Measurements from ENCODE around the gene PLCB1.
"Not testable (repeated sequence)": the region's sequence is repeated elsewhere in the genome, so short reads cannot be mapped to it uniquely, and the experiment has no call there.

PLCB1 gene

DNA sequence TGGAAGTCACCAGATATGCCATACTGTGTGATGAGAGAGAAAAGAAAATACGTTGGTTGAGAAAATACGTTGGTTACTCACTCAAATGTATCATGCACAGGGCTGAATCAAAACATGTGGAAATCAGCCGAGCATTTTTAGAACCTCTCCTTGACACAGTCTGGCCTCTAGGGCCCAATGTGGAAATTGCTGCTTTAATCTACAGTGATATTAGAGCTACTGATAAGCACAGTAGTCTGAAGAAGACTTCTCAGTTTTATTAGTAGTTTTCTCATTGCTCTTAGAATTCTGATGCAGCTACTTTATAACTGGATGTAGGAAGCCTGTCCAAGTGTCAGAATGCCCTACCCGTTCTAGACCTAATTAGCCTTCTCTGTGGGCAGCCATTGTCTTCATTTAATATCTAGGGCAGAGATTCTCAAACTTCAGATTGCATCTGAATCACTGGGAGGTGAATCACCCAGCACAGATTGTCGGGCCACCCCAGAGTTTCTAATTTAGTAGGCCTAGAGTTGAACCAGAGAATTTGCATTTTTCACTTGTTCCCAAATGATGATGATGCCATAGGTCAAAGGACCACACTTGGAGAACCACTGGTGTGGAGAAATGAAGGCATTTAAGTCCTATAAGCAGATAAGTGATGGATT lies 229.1 kb downstream of the PLCB1 start:
- no peak for DNase-seq (ENCODE audit: insufficient read length, low spot score)
- no peak for FAIRE-seq

DNA sequence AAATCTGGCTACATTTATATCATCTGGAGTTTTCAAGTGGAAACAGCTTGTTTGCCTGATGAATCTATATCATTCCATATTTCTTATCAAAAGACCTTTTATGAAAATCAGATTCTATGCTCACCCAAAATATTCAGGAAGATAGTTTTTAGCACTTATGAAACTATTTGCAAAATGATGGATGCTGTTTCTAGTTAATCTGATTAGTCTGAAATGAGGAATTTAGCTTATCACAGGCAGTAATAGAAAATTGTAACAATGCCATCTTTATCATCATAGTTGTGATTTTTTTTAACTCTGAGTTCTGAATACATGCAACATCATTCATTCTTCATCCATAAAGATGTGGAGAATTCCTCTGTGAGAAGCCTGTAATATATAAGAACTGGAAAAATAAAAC lies 229.7 kb downstream of the PLCB1 start:
- FAIRE-seq: no peak
- no peak for DNase-seq (ENCODE audit: insufficient read length, low spot score)

DNA sequence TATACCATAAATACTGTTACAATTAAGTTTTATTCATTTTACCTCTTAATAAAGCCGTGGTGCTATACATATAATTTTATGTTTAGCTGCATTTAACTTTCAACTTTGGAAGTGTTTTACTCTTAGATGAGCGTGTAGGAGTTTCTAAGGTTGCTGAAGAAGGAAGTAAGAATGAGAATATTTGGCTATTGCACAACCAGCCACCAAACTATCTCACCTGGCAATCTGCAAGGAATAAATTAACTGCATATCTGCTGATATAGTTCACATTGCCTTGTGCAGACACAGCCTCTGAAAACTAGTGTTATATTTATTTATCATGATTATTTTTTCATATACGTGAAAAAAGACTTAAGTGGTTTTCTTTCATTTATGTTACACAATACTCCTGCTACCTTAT lies 230.4 kb downstream of the PLCB1 start:
- no peak for FAIRE-seq

DNA sequence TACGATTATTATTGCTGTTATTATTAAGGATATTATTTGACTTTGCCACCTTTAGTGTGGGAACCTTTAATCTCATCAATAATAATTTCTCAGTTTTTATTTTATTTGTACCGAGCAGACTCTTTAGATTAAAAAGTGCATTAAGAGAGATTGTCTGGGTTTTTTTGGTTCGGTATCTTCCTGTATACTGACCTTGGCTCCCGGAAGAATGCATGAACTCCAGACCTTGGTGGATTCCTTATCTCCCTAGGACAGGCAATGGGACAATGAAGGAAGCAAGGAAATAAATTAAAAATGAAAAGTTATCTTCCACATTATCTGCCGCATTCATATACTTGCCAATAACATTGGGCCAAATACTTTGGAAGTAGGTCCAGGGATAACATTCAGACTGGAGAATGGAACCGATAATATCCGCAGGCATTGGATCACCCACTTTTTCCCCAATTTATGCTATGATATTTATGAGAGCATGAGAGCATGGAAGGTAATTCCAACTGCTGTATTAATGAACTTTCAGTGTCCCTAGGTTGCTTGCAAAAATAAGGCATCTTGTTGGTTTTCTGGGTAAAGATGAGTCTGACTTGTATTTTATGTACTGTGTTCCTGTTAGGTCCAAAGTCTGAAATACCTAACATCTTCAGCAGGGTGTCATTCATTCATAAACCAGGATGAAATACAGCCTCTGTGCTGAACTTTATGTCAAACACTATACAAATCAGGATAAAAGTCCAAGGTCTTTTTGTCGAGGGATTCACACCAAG lies 232.1 kb downstream of the PLCB1 start:
- no peak for DNase-seq (ENCODE audit: insufficient read length, low spot score)
- FAIRE-seq: no peak

More for the DNA sequence above, 230.4 kb downstream of the PLCB1 start:
- DNase-seq (ENCODE audit: insufficient read length, low spot score): no peak

DNA sequence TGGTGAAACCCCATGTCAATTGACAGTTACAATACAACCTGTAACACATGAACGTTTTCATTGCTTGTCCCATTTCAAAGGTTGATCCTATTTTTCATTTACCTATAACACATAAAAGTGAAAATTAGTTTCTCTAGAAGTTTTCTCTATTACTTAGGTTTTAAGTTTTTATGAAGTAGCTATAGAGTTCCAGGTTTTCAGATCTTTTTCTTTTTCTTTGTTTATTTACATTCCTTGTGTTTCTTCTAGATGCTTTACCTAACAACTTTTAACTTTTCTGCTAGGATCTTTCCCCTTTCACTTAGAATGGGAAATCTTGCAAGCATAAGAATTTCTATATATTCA lies 232.6 kb downstream of the PLCB1 start:
- no peak for DNase-seq (ENCODE audit: insufficient read length, low spot score)
- FAIRE-seq: no peak

DNA sequence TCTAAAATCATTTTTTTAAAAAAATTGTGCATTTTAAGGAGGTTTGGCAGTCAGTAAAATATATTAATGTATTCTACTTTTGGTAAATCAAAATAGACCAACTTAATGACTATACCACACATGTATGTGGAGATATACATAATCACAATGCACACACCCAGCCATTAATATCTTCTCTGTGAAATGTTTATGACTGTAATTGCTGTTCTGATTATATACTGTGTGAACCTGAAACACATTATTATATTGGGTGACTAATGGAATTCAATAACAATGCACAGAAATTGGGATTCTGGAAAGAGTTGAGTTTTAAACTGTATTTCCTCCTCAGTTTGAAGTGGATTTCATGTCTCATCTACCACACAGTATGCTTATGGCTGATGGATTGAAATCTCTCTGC lies 233.6 kb downstream of the PLCB1 start:
- FAIRE-seq (no peak), DNase-seq (ENCODE audit: insufficient read length, low spot score) (no peak)

DNA sequence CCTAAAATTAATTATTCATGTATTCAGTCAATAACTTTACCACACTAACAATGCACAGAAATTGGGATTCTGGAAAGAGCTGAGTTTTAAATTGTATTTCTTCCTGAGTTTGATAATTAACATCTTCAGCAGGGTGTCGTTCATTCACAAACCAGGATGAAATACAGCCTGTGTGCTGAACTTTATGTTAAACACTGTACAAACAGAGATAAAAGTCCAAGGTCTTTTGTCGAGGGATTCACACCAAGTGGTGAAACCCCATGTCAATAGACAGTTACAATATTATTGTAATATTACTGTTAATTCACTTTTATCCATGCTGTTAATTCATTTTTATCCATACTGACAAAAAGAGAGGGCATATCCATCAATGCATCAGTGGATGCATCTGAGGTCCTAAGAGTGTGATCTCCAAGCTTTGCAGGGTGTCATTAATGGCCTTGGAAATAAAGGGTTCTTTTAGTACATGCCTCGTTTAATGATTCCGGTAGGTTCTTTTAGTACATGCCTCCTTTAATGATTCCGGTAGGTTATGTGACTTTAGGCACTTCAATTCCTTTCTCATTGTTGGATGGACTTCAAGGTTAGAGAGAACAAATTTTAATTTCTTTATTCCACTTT lies 234.3 kb downstream of the PLCB1 start:
- FAIRE-seq: no peak
- DNase-seq (ENCODE audit: insufficient read length, low spot score): no peak

DNA sequence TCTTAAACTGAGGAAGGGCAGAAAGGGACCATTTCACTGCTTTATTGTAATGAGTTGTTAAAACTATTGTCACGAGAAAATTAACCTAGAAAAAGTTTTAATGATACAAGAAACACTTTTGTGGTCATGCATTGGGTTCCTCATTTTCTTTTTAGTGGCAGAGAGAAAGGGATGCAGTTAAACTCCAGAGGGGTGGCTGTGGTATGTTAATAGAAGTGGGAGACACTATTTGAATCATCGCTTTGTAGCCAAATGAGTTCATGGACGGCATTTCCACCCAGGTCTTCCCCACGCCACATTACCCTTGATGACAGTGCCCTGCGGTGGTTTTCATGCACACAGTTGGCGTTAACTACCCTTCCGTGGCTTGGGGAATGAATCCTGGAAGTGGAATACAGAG lies 235.6 kb downstream of the PLCB1 start:
- DNase-seq (ENCODE audit: insufficient read length, low spot score) (no peak), FAIRE-seq (no peak)

DNA sequence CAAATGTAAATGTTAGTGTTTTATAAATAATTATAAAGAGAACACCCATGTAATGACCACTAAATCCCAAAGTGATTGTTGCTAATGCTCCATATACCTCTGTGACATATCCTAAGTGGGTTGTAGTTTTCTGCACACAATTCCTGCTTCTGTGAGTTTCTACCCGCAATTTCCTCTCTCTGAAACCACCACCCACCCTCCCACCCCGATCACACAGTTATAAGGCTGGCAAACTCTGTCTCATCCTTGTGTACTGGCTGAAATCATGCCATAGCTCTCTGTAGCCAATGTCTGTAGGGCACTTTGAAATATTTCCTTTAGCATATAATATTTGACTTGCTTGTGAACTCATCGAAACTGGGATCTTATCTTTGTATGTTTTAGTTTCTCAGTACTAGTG lies 236.6 kb downstream of the PLCB1 start:
- FAIRE-seq (no peak), DNase-seq (ENCODE audit: insufficient read length, low spot score) (no peak)

DNA sequence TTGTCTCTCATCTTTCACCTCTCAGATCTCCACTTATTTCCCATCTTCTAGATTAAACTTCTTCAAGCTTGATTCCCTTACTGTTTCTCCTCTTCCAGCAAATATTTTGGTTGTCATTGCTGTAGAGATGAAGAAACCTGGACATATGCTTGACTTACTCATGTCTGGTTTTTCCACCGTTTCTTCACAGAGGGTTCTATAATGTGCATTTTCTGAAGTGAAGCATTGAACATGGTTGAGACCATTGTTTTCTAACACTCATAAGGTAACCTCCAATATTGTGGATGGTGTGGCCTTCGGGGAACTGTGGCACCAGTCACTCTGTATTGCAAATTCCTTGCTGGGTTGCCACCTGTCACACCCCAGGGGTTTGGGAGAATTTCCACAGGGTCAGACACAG lies 237.2 kb downstream of the PLCB1 start:
- DNase-seq (ENCODE audit: insufficient read length, low spot score): no peak
- no peak for FAIRE-seq

DNA sequence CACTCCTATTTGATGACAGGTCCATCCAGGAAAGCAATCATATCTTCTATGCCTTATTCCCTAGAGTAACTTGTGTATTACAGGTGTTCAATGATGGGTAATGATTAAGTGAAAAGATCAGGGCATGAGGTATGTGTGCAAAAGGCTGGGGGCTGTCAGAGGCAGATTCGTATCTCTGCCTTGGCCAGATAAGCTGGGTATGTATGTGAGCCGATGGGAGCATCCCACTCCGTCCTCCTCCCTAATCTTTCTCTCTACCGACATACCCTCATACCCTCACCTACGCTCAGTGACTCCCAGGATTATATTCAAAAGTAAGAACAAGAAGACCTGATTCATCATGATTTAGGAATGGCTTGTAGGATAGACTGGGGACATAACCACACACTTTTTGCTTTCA lies 238.7 kb downstream of the PLCB1 start:
- FAIRE-seq (no peak), DNase-seq (ENCODE audit: insufficient read length, low spot score) (no peak)

DNA sequence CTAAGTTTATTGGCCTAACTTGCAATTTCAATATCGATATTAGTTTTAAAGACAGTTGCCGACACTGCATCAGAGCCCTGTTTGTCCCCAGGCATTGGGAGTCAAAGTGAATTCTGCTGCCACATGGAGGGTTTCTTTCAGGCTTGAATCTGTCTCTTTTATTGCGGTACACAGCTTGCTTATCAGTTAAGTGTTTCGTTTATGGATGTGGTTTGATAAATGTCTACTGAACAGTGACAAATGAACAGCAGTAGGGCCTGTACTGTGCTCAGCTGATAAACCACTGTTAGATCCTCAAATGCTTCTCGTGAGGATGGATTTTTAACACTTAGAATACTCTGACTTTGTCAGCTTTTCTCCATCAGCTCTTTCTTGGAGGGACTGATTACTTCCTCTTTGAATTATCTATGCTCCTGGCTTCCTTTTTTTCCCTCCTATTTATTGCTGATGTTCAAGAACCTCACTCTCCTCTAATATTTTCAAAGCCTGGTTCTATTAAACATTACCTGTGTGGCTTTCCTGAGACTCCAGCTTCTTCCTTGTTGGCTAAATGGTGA lies 240.8 kb downstream of the PLCB1 start:
- no peak for FAIRE-seq
- DNase-seq (ENCODE audit: insufficient read length, low spot score): no peak

DNA sequence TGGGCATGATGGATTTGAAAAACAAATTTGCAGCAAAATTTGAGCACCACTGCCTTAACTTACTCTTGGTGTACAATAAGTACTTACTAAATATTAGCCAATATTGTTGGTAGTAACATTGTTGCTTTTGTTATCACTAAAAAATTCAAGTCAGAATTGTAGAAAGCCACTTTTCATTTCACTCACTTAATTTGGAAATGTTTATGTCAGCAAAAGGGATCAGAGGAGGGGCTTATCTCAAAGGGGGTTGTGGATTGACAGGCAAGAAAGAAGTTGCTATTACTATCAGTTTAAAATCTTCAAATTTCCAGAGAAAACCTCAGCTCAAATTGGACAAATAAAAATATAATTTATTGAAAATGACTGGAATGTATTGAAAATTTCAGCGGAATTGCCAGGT lies 241.5 kb downstream of the PLCB1 start:
- no peak for DNase-seq (ENCODE audit: insufficient read length, low spot score)
- no peak for FAIRE-seq

DNA sequence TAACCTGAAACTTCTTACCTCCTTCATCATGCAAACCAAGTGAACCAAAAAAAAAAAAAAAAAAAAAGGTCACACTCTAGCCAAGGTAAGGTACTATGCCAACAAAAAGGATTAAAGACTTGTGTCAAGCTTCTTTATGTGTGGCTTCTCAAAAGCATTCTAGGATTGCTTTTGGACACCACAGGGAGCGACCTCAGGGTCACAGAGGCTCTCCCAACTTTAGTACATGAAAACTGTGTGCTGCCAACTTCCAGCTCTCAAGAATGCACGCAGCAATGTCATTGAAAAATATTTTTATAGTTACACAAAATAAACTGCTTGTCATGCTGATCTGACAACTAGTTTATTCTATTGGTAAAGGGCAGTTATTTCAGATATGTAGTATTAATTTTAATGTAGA lies 243.8 kb downstream of the PLCB1 start:
- DNase-seq (ENCODE audit: insufficient read length, low spot score): no peak
- FAIRE-seq: no peak

DNA sequence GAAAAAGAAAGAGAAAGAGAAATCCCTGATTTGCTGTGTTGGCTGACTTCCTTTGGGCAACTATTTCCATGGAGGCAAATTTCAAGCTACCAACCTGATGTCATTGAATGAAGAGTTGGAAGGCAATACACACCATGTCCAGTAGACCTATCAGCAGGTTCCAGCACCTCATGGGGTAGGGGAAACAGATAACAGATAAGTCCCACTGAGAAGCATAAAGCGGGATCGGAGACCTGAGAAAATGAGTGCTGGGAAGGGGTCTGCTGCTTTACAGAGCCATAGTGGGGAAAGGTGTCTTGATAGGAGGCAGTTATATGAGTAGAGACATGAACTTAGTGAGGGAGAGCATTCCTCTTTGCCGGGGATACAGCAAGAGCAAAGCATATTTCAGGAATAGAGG lies 244.9 kb downstream of the PLCB1 start:
- no peak for FAIRE-seq
- no peak for DNase-seq (ENCODE audit: insufficient read length, low spot score)

DNA sequence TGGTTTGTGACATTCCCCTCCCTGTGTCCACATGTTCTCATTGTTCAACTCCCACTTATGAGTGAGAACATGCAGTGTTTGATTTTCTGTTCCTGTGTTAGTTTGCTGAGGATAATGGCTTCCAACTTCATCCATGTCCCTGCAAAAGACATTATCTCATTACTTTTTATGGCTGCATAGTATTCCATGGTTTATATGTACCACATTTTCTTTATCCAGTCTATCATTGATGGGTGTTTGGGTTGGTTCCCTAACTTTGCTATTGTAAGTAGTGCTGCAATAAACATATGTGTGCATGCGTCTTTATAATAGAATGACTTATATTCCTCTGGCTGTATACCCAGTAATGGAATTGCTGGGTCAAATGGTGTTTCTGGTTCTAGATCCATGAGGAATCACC lies 247.1 kb downstream of the PLCB1 start:
- not testable (repeated sequence) for FAIRE-seq; DNase-seq (ENCODE audit: insufficient read length, low spot score)

DNA sequence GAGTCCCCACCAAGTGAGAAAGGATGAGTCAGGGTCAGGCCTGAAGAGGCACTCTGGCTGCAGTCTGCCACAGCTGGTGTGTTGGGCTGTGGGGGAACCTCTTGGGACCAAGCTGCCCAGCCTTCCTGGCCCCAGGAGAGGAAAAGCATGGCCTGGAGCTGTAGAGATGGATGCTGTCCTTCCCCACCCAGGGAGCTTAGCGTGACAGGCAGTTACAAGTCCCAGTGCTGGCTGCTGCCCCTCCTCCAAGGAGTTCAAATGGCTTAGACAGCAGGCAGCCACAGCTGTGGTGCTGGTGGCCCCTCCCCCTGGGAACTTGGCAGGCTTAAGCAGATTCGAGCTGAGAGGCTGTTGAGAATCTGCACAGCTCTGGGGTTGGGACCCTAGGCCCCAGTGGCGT lies 253.2 kb downstream of the PLCB1 start:
- DNase-seq (ENCODE audit: insufficient read length, low spot score) (no peak), FAIRE-seq (no peak)

DNA sequence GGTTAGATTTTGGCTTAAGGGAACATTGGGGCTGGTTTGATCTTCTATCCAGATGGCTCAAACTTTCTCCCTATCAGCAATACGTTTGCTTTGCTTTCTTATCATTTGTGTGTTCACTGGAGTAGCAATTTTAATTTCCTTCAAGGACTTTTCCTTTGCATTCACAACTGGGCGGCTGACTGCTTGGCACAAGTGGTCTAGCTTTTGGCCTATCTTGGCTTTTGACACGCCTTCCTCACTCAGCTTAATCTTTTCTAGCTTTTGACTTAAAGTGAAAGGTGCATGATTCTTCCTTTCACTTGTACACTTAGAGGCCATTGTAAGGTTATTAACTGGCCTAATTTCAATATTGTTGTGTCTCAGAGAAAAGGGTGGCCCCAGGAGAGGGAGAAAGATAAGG lies 254.9 kb downstream of the PLCB1 start:
- DNase-seq (ENCODE audit: insufficient read length, low spot score) (no peak), FAIRE-seq (no peak)

DNA sequence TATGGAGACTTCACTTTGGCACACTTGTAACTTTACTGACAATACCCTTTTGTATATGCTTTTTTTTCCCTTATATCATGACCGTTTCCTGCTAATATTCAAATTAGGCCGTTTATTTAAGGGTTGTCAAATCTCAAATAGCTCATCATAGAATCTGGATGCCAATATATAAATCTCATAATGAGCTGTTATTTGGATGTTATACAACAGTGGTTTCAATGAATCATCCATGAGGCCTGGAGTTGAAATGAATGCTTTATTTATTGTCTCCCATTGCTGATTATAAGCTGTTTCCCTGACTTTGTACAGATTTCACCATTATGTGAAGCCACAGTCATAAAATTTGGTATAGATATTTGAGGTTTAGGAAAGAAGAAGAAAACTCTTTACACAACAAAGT lies 256.1 kb downstream of the PLCB1 start:
- FAIRE-seq (no peak), DNase-seq (ENCODE audit: insufficient read length, low spot score) (no peak)

DNA sequence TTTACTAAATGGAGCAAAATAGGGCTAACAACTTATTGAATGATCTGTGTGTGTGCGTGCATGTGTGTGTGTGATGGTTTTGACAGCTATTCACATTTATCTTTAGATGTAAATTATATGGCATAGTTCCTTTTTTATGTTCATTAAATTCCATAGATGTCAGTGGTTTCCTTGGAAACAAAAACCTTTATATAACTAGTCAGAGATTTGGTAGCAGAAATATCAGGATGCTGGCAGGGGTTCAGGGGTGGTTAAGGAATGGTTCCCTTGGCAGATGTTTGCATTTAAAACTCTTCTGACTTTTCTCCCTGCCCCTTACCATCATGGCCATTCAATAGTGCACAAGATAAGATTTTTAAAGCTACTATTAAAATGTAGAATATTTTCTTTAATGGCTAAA lies 256.6 kb downstream of the PLCB1 start:
- FAIRE-seq (no peak), DNase-seq (ENCODE audit: insufficient read length, low spot score) (no peak)

DNA sequence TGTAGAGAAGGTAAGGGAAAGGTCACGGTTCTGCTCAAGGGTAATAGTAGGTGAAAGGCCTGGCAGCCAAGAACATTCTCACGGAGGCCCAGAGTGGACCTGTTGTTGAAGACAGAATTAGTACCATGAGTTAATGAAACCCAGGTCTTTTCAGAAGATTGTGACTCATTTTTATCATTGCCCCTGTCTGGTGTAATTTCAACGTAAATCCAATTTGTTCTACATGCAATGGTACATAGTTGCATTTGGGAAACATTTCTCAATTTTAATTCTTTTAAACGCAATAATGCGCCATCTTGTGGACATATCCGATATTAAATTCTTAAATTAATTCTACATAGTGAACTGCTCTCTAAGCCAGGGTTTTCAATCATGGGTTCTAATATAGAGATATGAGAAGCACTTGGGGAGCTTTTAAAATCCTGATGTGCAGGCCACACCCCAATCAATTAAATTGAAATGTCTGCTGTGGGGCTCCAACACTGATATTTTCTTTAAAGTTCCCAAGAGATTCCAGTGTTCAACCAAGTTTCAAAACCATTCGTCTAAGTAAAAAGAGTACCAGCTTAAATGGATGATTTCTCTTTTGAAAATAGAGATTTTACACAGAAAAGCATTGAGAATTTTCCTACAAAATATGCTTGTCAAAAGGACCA lies 257.4 kb downstream of the PLCB1 start:
- FAIRE-seq (no peak), DNase-seq (ENCODE audit: insufficient read length, low spot score) (no peak)

All from HTR-8/SVneo (cell line).